H9 (cell line): ENCODE measurements around the gene RASGRF2. TPM values are rescaled to one million over a fixed set of nuclear protein-coding genes. Genes with fewer than 3 reads are reported as not detected.
A peak's percentile ranks its signal among the peaks of the same experiment; 100 is the strongest.

ENCODE experiments used
- DNase-seq: peaks from one replicate; pipeline ENCODE4 v3.0.0-alpha.2; 2017
- H2AFZ ChIP-seq: one replicate; pipeline ENCODE4 v1.6.1; 2013; ENCODE audit warnings: mild to moderate bottlenecking, low read length, control low read depth, moderate library complexity
- H2AK5ac ChIP-seq: 2 replicates; pipeline ENCODE4 v1.6.1; 2013; ENCODE audit warnings: low read length, control low read depth, mixed read lengths; ENCODE audit not compliant: insufficient read length
- H2BK120ac ChIP-seq: one replicate; pipeline ENCODE4 v1.6.1; 2013; ENCODE audit warnings: low read depth, mild to moderate bottlenecking, low read length, control low read depth, inconsistent platforms; ENCODE audit not compliant: poor library complexity, severe bottlenecking
- H2BK12ac ChIP-seq: 2 replicates; pipeline ENCODE4 v1.6.1; 2013; ENCODE audit warnings: low read length, control low read depth, mixed read lengths, low read depth; ENCODE audit not compliant: insufficient read length
- H2BK15ac ChIP-seq: 2 replicates; pipeline ENCODE4 v1.6.1; 2013; ENCODE audit warnings: low read depth, low read length, control low read depth
- H2BK20ac ChIP-seq: one replicate; pipeline ENCODE4 v1.6.1; 2013; ENCODE audit warnings: low read depth, mild to moderate bottlenecking, low read length, control low read depth, inconsistent platforms; ENCODE audit not compliant: poor library complexity, severe bottlenecking
- H2BK5ac ChIP-seq: 2 replicates; pipeline ENCODE4 v1.6.1; 2013; ENCODE audit warnings: low read length, control low read depth, mixed read lengths; ENCODE audit not compliant: insufficient read length
- H3K14ac ChIP-seq: 2 replicates; pipeline ENCODE4 v1.6.1; 2013; ENCODE audit warnings: low read length, control low read depth; ENCODE audit not compliant: insufficient read depth
- H3K18ac ChIP-seq: 2 replicates; pipeline ENCODE4 v1.6.1; 2013; ENCODE audit warnings: low read depth, mild to moderate bottlenecking, mixed read lengths, low read length, control low read depth; ENCODE audit not compliant: insufficient read length
- H3K23ac ChIP-seq: 2 replicates; pipeline ENCODE4 v1.6.1; 2013; ENCODE audit warnings: low read length, control low read depth, mixed read lengths, low read depth; ENCODE audit not compliant: insufficient read length
- H3K23me2 ChIP-seq: 2 replicates; pipeline ENCODE4 v1.6.1; 2013; ENCODE audit warnings: low read depth, mild to moderate bottlenecking, mixed read lengths, low read length, control low read depth; ENCODE audit not compliant: insufficient read length, poor library complexity, severe bottlenecking
- H3K27ac ChIP-seq: 2 replicates; pipeline ENCODE4 v1.5.1; 2013; ENCODE audit warnings: low read length, control low read depth, mixed read lengths, low read depth; ENCODE audit not compliant: insufficient read length
- H3K27me3 ChIP-seq: 2 replicates; pipeline ENCODE4 v1.6.1; 2013; ENCODE audit warnings: low read length, control low read depth, inconsistent platforms; ENCODE audit not compliant: insufficient read depth
- H3K4ac ChIP-seq: 2 replicates; pipeline ENCODE4 v1.6.1; 2013; ENCODE audit warnings: low read depth, mild to moderate bottlenecking, control low read depth, inconsistent platforms, low read length, moderate library complexity
- H3K4me1 ChIP-seq: 2 replicates; pipeline ENCODE4 v1.6.1; 2013; ENCODE audit warnings: low read length, control low read depth, inconsistent platforms; ENCODE audit not compliant: insufficient read depth
- H3K4me2 ChIP-seq: 2 replicates; pipeline ENCODE4 v1.6.1; 2013; ENCODE audit warnings: low read length, control low read depth, mixed read lengths; ENCODE audit not compliant: insufficient read length, insufficient read depth
- H3K56ac ChIP-seq: 2 replicates; pipeline ENCODE4 v1.6.1; 2013; ENCODE audit warnings: low read depth, mild to moderate bottlenecking, mixed read lengths, low read length, control low read depth; ENCODE audit not compliant: insufficient read length
- H3K79me1 ChIP-seq: 2 replicates; pipeline ENCODE4 v1.6.1; 2013; ENCODE audit warnings: low read depth, mild to moderate bottlenecking, moderate library complexity, low read length, control low read depth, inconsistent platforms; ENCODE audit not compliant: insufficient read depth, poor library complexity, severe bottlenecking
- H3K79me2 ChIP-seq: 2 replicates; pipeline ENCODE4 v1.6.1; 2013; ENCODE audit warnings: low read length, control low read depth, inconsistent platforms; ENCODE audit not compliant: insufficient read depth
- H3K9ac ChIP-seq: 2 replicates; pipeline ENCODE4 v1.6.1; 2013; ENCODE audit warnings: low read length, control low read depth, mixed read lengths; ENCODE audit not compliant: insufficient read length; ENCODE audit errors: extremely low read depth
- H3K9me3 ChIP-seq: one replicate; pipeline ENCODE4 v1.6.1; 2013; ENCODE audit warnings: low read depth, low read length, inconsistent platforms; ENCODE audit not compliant: control insufficient read depth
- H3T11ph ChIP-seq: one replicate; pipeline ENCODE4 v1.6.1; 2013; ENCODE audit warnings: mild to moderate bottlenecking, low read length, control low read depth, inconsistent platforms
- H4K20me1 ChIP-seq: one replicate; pipeline ENCODE4 v1.6.1; 2013; ENCODE audit not compliant: control insufficient read depth, insufficient read length, insufficient read depth
- H4K5ac ChIP-seq: 2 replicates; pipeline ENCODE4 v1.6.1; 2013; ENCODE audit warnings: low read depth, mild to moderate bottlenecking, mixed read lengths, low read length, control low read depth; ENCODE audit not compliant: insufficient read length
- H4K8ac ChIP-seq: replicated peaks from 2 replicates; pipeline ENCODE4 v1.6.1; 2013; ENCODE audit warnings: low read length, control low read depth, mixed read lengths, low read depth; ENCODE audit not compliant: insufficient read length
- H4K91ac ChIP-seq: 2 replicates; pipeline ENCODE4 v1.6.1; 2013; ENCODE audit warnings: low read depth, mild to moderate bottlenecking, moderate library complexity, mixed read lengths, low read length, control low read depth; ENCODE audit not compliant: insufficient read length
- H3K27ac Mint-ChIP-seq, 3 experiments: 2 replicates in 2 of 3; 3 replicates in 1 of 3; pipeline ENCODE4 v1.8.0; 2020 to 2021; ENCODE audit warnings: mixed read lengths in 3 of 3, mild to moderate bottlenecking in 1 of 3, moderate library complexity in 1 of 3
- H3K27me3 Mint-ChIP-seq: 2 replicates; pipeline ENCODE4 v1.8.0; 2021; ENCODE audit warnings: low read depth, mild to moderate bottlenecking, moderate library complexity, mixed read lengths
- H3K36me3 Mint-ChIP-seq, 3 experiments: 2 replicates in 2 of 3; 3 replicates in 1 of 3; pipeline ENCODE4 v1.8.0; 2020 to 2021; ENCODE audit warnings: low read depth in 3 of 3, mixed read lengths in 3 of 3; ENCODE audit not compliant: insufficient read depth in 1 of 3
- H3K4me1 Mint-ChIP-seq, 2 experiments: 2 replicates each; pipeline ENCODE4 v1.8.0; 2020; ENCODE audit warnings: mixed read lengths in 2 of 2
- H3K4me3 Mint-ChIP-seq, 2 experiments: 2 replicates in 1 of 2; 3 replicates in 1 of 2; pipeline ENCODE4 v1.8.0; 2020 to 2021; ENCODE audit warnings: mild to moderate bottlenecking in 2 of 2, mixed read lengths in 2 of 2, moderate library complexity in 1 of 2
- H3K9me3 Mint-ChIP-seq, 2 experiments: 2 replicates in 1 of 2; 3 replicates in 1 of 2; pipeline ENCODE4 v1.8.0; 2020; ENCODE audit warnings: mild to moderate bottlenecking in 2 of 2, mixed read lengths in 2 of 2, moderate library complexity in 1 of 2
- WGBS: extraction: QIAGEN DNeasy Blood & Tissue Kit; methylation state at CpG from one replicate; pipeline ENCODE4 v1.1.7; 2013; ENCODE audit warnings: missing lambda C conversion rate, low lambda C conversion rate, mixed read lengths; ENCODE audit not compliant: insufficient read length; ENCODE audit errors: extremely low coverage; 5-methylcytosine and 5-hydroxymethylcytosine counted together
- total RNA-seq: library from RNA; stranded (reverse); gene quantifications from 2 replicates; pipeline ENCODE4 v1.2.1, GENCODE V29; 2021
- TF ChIP-seq, protein P1 (sequence below): fragments of 200-600 bp; sonication (generic); conservative IDR thresholded peaks from 3 replicates; pipeline ENCODE4 v1.8.0; 2021; ENCODE audit warnings: antibody characterized with exemption, mild to moderate bottlenecking

RASGRF2 gene
- total RNA-seq, 1 experiment from 2014 or later: 13.5 TPM

DNA sequence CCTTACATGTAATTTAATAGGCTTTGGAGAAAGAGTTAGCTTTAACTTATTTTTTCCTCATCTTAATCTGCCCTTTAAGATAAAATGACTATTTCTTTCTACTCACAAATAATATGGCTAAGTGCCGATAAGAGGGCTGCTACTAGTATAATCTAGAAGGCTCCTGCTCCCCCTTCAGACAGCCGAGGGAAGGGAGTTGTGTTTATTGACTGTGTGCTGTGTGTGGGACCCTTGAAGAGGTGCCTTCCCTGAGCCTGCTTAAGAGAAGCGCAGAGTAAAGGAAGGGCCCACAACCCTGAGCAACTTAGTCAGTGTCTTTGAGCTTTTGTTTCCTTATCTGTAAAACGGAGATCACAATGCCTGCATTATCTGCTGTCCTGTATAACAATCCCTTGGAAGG is 244.9 kb downstream of the RASGRF2 start:
- DNase-seq: no peak
- Histone ChIP-seq H2BK120ac (no peak overlapping the region), H3K4me1 (no peaks in the 10 kb centered on the region), H3K27ac (no peak overlapping the region), H3K18ac (no peak overlapping the region), H3K56ac (no peak overlapping the region), H2BK20ac (no peak overlapping the region), H3K23ac (no peak overlapping the region), H2BK5ac (no peak overlapping the region), H3K27me3 (no peaks in the 10 kb centered on the region), H3K4ac (no peak overlapping the region), H4K5ac (no peak overlapping the region), H3K14ac (no peak overlapping the region), H3K79me1 (no peaks in the 10 kb centered on the region), H4K8ac (no peak overlapping the region), H2AFZ (no peak overlapping the region), H2BK12ac (no peak overlapping the region), H4K20me1 (no peaks in the 10 kb centered on the region), H3K9me3 (no peaks in the 10 kb centered on the region), H3K4me2 (no peak overlapping the region), H3K79me2 (no peaks in the 10 kb centered on the region), H3K9ac (no peak overlapping the region), H3K23me2 (no peaks in the 10 kb centered on the region), H2AK5ac (no peak overlapping the region), H3T11ph (no peak overlapping the region), H2BK15ac (no peak overlapping the region), H4K91ac (no peak overlapping the region)
- no CpG with 5 or more reads among the region's 4 CpGs for WGBS
- TF ChIP-seq, protein P1, sequence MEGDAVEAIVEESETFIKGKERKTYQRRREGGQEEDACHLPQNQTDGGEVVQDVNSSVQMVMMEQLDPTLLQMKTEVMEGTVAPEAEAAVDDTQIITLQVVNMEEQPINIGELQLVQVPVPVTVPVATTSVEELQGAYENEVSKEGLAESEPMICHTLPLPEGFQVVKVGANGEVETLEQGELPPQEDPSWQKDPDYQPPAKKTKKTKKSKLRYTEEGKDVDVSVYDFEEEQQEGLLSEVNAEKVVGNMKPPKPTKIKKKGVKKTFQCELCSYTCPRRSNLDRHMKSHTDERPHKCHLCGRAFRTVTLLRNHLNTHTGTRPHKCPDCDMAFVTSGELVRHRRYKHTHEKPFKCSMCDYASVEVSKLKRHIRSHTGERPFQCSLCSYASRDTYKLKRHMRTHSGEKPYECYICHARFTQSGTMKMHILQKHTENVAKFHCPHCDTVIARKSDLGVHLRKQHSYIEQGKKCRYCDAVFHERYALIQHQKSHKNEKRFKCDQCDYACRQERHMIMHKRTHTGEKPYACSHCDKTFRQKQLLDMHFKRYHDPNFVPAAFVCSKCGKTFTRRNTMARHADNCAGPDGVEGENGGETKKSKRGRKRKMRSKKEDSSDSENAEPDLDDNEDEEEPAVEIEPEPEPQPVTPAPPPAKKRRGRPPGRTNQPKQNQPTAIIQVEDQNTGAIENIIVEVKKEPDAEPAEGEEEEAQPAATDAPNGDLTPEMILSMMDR: 0 out of 3 replicates have a peak, but pooled peaks have one; percentile 36
- no peaks in the 10 kb centered on the region for H3K4me1 Mint-ChIP-seq
- no peaks in the 10 kb centered on the region for H3K9me3 Mint-ChIP-seq
- H3K36me3 Mint-ChIP-seq: peaks cover 0 to 4% (median 0%) of the 10 kb centered on the region in 3 experiments; a peak in 1 of 7 replicates
- no peak overlapping the region for H3K27ac Mint-ChIP-seq
- no peak overlapping the region for H3K4me3 Mint-ChIP-seq
- H3K27me3 Mint-ChIP-seq: no peaks in the 10 kb centered on the region
